ENCODE measurements around the gene ZDHHC3.

Gene ZDHHC3

DNA sequence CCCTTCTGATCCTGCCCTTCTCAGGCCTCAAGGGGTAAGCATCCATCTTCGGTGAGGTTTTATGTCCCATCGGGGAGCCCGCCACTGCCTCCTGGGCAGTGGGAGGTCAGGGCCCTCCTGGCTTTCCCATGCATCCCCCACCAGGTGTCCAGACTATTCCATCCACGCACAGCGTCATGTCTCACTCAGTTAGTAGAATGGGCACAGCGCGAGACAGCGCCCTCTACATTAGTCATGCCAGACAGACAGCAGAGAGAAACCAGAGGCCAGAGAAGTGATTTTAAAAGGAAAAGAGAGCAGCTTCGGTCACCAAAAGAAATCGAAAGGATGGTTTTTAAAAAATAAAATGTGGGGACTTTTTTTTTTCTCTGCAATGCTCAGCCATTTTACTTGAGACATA, 49.8 kb downstream of the ZDHHC3 start:
- no peak for DNase-seq

DNA sequence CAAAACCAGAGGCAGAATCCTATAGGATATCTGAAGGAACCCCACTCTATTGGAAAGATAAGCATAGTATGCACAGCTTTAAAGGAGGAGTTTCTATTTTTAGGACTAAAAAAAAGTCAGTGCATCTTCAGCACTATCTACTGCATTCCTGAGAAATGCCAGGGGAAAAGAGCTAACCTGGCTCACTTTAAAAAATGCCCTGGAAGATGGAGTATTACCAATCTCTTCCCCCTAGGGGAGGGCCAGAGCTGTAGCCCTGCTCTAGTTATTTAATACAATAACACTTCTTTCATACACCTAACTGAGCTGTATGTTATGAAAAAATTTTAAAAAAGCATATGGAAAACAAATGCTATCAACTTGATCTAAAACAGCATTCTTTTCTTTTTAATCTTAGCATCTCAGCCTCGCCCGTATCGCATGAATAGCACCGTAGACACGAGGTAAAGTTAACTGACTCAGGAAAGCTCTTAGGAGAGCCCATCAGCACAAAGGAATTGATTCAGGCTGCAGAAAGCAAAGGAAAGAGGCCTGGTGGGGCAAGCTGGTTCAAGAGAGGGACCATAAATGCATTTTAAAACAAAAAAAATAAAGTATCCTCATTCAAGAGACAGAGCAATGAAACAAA, 51.4 kb downstream of the ZDHHC3 start:
- no peak for DNase-seq

DNA sequence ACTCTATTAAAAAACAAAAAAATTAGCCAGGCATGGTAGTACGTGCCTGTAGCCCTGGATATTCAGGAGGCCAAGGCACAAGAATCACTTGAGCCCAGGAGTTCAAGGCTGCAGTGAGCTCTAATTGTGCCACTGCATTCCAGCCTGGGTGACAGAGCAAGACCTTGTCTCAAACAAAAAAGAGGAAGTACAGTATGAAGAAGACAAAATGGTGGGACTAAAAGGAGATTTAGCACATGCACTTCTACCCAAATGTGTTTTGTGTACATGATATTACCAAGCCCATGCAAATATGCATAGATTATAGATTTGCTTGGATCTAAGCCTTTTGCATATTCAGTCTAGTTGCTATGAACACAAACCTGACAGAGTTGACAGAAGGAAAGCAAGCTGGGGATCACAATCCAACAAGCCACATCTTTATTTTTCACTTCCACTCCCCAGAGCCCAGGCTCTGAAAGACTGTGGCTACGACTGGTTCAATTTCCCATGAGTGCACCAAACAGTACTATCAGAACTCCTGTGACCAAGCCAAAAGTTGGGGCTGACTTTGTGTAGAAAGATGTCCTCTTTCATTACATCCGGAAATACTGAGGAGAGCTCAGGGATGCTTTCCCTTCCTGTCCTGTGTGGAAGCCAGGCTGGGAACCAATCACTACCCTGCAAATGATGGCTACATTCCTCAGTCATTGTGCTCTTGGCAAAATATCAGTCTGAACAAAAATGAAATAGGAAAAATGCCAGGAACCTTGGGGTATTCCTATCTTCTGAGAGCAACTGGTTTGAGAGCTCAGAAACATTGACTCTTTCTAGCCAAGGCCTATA, 52.1 kb downstream of the ZDHHC3 start:
- DNase-seq = peak; percentile 35 to 38

DNA sequence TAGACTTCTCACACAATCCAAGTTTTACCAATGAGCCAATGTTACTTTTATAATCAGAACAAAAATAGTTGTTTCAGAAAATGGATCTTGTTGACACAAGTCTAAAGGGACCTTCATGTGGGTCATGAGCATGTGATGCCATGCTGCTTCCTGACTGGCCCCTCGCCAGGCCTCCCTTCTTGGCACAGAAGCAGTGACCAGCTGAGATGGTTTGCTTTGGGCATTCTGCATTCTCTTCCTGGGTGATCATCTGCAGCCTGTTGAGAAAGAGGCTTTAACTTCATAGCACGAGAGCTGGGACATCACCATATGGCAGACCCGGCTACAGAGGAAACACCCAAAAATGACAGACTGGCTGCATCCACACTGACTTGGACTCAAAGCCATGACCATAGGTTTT, 55.9 kb downstream of the ZDHHC3 start:
- no peak for DNase-seq

DNA sequence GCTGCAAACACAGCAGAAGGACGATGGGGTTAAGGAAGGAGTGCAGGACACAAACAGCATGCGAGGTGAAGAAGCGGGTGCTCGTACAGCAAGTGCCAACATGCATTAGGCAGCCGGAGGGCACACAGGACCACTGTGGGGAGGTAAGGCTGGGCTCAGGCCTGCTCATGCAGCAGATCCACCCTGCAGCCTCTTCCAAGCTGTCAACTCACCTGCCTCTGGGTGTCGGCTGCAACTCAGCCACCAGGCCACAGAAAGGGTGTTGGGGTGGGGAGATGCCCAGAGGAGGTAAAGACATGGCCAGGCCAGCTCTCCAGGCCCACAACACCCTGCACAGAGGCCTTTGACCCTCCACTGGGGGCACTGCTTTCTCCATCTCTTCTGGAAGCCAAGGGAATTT, 57.4 kb downstream of the ZDHHC3 start:
- no peak for DNase-seq

DNA sequence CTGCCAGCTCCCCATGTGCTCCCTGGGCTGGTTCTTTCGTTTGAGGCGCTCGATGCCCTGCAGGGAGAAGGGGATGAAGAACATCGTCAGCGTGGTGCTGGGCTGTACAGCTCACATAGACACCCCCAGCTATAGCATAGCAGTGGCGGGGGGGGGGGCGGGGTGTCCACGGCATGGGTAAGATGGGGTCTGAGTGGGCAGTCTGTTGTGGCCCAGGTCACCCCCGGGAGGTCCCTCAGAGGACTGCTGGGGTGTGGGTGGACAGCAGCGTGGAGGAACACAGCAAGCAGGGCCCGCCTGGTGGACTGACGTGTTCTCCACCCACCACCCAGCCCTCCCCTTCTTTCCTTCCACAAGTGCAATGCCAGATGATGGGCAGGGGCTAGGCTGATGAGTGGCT, 57.9 kb downstream of the ZDHHC3 start:
- no peak for DNase-seq

GRCh38 chr3:44915702-44916438, 60.1 kb downstream of the ZDHHC3 start:
- DNase-seq = peak; percentile 47 to 56

- peak; percentile 50 for DNase-seq
These were observed 61.0 kb downstream of the ZDHHC3 start for GRCh38 chr3:44914936-44915335.

DNA sequence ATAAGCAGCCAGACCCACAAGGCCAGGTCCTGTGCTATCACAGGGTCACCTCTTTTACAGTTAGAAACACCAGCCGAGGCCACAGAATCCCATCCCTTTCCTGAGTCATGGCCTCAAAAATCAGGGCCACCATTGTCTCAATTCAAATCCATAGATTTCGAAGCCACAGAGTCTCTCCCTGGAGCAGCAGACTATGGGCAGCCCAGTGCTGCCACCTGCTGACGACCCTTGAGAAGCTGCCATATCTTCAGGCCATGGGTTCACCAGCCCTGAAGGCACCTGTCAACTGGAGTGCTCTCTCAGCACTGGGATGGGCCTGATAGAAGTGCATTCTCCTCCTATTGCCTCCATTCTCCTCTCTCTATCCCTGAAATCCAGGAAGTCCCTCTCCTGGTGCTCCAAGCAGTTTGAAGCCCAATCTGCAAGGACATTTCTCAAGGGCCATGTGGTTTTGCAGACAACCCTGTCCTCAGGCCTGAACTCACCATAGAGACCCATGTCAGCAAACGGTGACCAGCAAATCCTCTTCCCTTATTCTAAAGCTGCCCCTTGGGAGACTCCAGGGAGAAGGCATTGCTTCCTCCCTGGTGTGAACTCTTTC, 62.0 kb downstream of the ZDHHC3 start:
- peak; percentile 73 to 82 for DNase-seq

DNA sequence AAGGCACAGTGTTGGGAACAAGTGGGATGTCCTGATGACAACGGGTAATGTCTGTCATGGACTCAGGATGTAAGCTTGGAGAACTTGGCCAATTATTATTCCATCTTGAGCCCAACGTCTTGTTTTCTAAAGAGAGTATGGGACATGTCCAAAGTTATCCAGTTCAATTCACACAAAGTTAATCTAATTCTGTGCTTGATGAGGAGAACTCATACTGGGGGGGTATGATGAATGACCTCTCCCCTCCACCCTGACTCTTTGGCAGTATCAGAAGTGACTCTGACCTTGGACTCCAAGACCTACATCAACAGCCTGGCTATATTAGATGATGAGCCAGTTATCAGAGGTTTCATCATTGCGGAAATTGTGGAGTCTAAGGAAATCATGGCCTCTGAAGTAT, 65.3 kb downstream of the ZDHHC3 start:
- DNase-seq = no peak

DNA sequence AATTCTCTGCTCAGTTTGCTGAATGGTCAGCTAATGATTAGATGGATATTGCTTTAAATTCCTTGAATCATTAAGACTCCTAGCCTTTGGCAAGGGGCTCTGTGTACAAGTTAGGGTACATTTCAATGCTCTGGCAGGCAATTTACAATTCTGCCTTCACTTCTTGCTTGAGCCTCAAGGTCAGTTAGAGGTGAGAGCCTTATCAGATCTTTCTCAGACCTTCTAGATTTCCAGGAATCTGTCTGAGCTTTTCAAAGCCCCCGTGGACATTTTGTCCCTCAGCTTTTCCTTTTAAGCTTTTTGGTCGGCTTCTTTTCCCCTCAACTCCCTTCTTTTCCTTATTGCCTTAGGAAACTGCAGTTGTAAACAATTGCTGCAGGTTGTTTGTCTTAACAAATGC, 66.9 kb downstream of the ZDHHC3 start:
- no peak for DNase-seq

DNA sequence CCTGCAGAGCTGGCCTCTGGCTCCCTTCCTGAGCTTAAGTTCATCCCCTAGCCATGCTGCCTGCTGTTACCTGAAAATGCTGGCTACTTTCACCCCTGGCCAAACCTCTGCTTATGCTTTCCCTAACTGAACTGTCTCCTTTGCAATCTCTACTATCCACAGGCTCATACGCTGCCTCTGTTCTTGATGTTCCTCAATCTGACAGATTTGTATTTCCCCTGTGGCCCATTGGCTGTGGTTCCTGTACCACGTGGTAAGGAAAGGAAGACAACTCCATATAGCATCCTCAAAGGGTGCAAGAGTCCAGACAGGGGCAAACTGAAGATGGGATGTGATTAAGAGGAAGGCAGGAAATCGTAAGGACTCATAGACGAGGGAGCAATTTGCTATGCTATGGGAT, 68.4 kb downstream of the ZDHHC3 start:
- DNase-seq = no peak

DNA sequence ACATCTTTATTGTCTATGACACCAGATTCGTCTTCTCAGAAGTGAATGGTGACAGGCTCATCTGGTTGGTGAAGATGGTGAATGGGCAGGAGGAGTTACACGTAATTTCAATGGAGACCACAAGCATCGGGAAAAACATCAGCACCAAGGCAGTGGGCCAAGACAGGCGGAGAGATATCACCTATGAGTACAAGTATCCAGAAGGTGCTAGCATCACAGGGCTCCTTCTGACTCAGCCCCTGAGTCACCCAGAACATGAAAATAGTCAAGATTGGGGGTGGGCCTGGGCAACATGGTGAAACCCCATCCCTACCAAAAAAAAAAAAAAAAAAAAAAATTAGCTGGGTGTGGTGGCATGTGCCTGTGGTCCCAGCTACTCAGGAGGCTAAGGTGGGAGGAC, 69.0 kb downstream of the ZDHHC3 start:
- no peak for DNase-seq

GRCh38 chr3:44905446-44906157, 70.4 kb downstream of the ZDHHC3 start:
- DNase-seq = no peak

DNA sequence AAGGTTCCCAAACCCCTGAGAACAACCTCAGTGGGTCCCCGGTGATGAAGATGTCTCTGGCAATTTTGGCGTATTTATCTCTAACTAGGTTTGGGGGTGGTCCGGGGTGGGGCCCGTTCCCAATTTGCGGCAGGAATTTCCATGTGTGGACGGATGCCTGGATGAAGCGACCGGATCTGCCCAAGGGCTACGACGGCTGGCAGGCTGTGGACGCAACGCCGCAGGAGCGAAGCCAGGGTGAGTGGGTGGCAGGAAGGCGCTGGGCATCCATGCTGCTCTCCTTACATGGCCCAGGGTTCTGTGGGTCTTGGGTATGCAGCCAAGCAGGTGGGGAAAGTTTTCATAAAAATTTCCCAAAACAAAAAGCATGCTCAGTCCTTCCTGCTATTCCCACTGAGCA, 72.2 kb downstream of the ZDHHC3 start:
- DNase-seq = no peak

DNA sequence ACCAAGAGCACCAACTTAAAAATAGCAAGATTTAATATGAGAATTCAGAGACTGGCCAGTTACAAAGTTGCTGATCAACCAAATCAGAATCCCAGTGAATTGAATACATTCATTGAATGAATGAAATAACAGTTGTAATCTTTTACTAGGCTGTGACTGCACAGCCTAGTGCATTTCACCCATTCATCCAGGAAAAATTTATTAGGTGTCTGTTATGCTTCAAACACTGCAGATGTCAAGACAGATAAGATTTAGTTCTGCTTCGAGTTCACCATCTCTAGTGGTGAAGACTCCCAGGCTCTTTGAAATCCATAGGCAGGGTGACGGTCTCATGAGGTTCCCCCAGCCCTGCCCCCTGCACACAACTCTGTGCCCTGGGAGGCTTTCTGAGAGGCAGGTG, 72.7 kb downstream of the ZDHHC3 start:
- DNase-seq = no peak

- no peak for DNase-seq
These were observed 73.3 kb downstream of the ZDHHC3 start for GRCh38 chr3:44902628-44903027.

DNA sequence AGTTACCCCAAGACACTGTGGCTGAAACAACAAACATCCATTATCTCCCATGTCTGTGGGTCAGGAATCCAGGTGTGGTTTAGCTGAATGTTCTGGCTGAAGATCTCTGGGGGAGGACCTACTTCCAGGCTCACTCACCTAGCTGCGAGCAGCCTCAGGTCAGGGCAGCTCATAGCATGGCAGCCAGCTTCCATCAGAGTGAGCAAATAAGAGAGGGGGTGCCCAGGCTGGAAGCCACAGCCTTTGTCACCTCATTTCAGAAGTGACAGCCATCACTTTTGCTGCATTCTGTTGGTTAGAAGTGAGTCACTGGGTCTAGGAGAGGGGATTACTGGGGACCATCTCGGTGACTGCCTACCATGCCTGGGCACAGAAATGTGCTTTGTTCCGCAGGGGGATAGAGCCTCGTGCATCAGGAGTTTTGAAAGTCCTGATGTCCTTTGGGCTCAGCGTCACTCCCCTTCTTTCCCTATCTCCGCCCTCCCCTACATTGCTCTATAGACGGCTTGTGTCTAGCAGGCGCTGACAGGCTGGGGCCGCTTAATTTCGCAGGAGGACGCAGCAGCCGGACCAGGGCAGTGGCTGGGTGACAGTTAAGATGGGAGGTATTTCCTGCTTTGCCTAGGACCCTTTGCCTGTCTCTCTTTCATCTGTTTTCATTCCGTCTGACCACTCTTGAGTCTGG, 76.1 kb downstream of the ZDHHC3 start:
- no peak for DNase-seq

GRCh38 chr3:44896440-44896839, 79.5 kb downstream of the ZDHHC3 start:
- no peak for DNase-seq

GRCh38 chr3:44894485-44894884, 81.5 kb downstream of the ZDHHC3 start:
- no peak for DNase-seq

GRCh38 chr3:44893097-44893496, 82.9 kb downstream of the ZDHHC3 start:
- no peak for DNase-seq

GRCh38 chr3:44892689-44893088, 83.3 kb downstream of the ZDHHC3 start:
- no peak for DNase-seq

Data from AML-193 (cell line).